K562 (cell line): ENCODE measurements around the gene GATA5. TPM values are rescaled to one million over a fixed set of nuclear protein-coding genes. Genes with fewer than 3 reads are reported as not detected.

Source experiments
- ATAC-seq: fragments of 200-7000 bp; cut with Tn5 transposase; 3 replicates; pipeline ENCODE4 v1.9.1; 2020; ENCODE audit warnings: moderate library complexity
- BruUV-seq: library from RNA; stranded (reverse); fragments of 400-500 nt; replicated peaks from 2 replicates; lab custom pipeline; 2021; lab: Mats Ljungman, UMichigan
- CTCF ChIA-PET: fragments of 300-600 bp; formaldehyde crosslinking; extraction: SDS; loops from one replicate; lab custom pipeline; 2021; ENCODE audit warnings: low intra/inter-chr PET ratio; lab: Yijun Ruan, JAX
- POLR2A ChIA-PET: fragments of 300-600, 350-650 bp; sonication (Branson Sonifier 250); formaldehyde crosslinking; extraction: SDS; loops from one replicate; lab custom pipeline; 2021; ENCODE audit warnings: antibody characterized with exemption, inconsistent platforms; lab: Yijun Ruan, JAX
- DNase-seq, 4 experiments: peaks; one replicate each; pipeline versions ENCODE4 v3.0.0 to v3.0.0-alpha.2; 2011 to 2018; ENCODE audit warnings: low spot score in 3 of 4, mixed read lengths in 3 of 4; ENCODE audit errors: extremely low read depth in 1 of 4
- FAIRE-seq: peaks from 2 replicates; lab custom pipeline; 2011; peaks lifted over from hg19 to GRCh38; lab: Jason Lieb, UNC
- H2AFZ ChIP-seq: 2 replicates; pipeline ENCODE4 v1.6.0; 2011; ENCODE audit warnings: low read depth, low read length, control low read depth, inconsistent platforms
- H3K27ac ChIP-seq: fragments of 200-600 bp; 3 replicates; pipeline ENCODE4 v1.8.0; 2011; ENCODE audit warnings: low read depth, mild to moderate bottlenecking, control low read depth, inconsistent platforms, low read length, moderate library complexity, mixed read lengths; ENCODE audit errors: extremely low read depth
- H3K27me3 ChIP-seq, 2 experiments: fragments of 300-600 bp in 1 of 2; 2 replicates in 1 of 2; 3 replicates in 1 of 2; pipeline versions ENCODE4 v1.6.0 to v1.8.0; 2011; ENCODE audit warnings: inconsistent platforms in 2 of 2, low read length in 2 of 2, mild to moderate bottlenecking in 1 of 2, mixed read lengths in 1 of 2, moderate library complexity in 1 of 2; ENCODE audit not compliant: control insufficient read depth in 2 of 2, insufficient read depth in 2 of 2
- H3K36me3 ChIP-seq: fragments of 300-600 bp; 3 replicates; pipeline ENCODE4 v1.8.0; 2011; ENCODE audit warnings: mild to moderate bottlenecking, low read length, inconsistent platforms; ENCODE audit not compliant: control insufficient read depth, insufficient read depth
- H3K4me1 ChIP-seq, 2 experiments: fragments of 200-600 bp in 1 of 2; replicated peaks in 1 of 2; 2 replicates in 1 of 2; 3 replicates in 1 of 2; pipeline versions ENCODE4 v1.5.1 to v1.8.0; 2011; ENCODE audit warnings: inconsistent platforms in 2 of 2, low read length in 2 of 2, mild to moderate bottlenecking in 1 of 2, mixed read lengths in 1 of 2, moderate library complexity in 1 of 2; ENCODE audit not compliant: control insufficient read depth in 2 of 2, insufficient read depth in 2 of 2
- H3K4me2 ChIP-seq: 2 replicates; pipeline ENCODE4 v1.6.1; 2011; ENCODE audit warnings: low read length, control low read depth, inconsistent platforms, mixed read lengths; ENCODE audit not compliant: insufficient read depth
- H3K4me3 ChIP-seq: fragments of 200-600 bp; sonication (generic), shearing (Covaris generic); 2 replicates; pipeline ENCODE4 v1.5.1; 2016; ENCODE audit warnings: control low read depth, inconsistent platforms
- H3K79me2 ChIP-seq: fragments of 200-600 bp; 3 replicates; pipeline ENCODE4 v1.8.0; 2011; ENCODE audit warnings: low read length, inconsistent platforms; ENCODE audit not compliant: control insufficient read depth, insufficient read depth
- H3K9ac ChIP-seq, 2 experiments: 2 replicates each; pipeline versions ENCODE4 v1.6.0 to v1.6.1; 2011; ENCODE audit warnings: low read depth in 2 of 2, low read length in 2 of 2, control low read depth in 1 of 2, inconsistent platforms in 1 of 2, mild to moderate bottlenecking in 1 of 2, mixed read lengths in 1 of 2; ENCODE audit not compliant: insufficient read depth in 1 of 2
- H3K9me1 ChIP-seq: one replicate; pipeline ENCODE4 v1.6.0; 2011; ENCODE audit warnings: inconsistent platforms, mild to moderate bottlenecking, low read length, moderate library complexity; ENCODE audit not compliant: control insufficient read depth, insufficient read depth
- H3K9me3 ChIP-seq: replicated peaks from 2 replicates; pipeline ENCODE4 v1.5.1; 2011; ENCODE audit warnings: low read depth, low read length, inconsistent platforms; ENCODE audit not compliant: control insufficient read depth, insufficient read depth
- H4K20me1 ChIP-seq: replicated peaks from 2 replicates; pipeline ENCODE4 v1.6.1; 2011; ENCODE audit warnings: low read length, inconsistent platforms, mixed read lengths; ENCODE audit not compliant: control insufficient read depth, insufficient read depth
- ATF7 ChIP-seq: fragments of 450-650 bp; IDR thresholded peaks from 2 replicates; pipeline ENCODE4 v1.7.1; 2014; ENCODE audit warnings: mild to moderate bottlenecking, moderate library complexity
- BRD9 ChIP-seq: fragments of 450-650 bp; IDR thresholded peaks from 2 replicates; pipeline ENCODE4 v1.6.1; 2018; ENCODE audit warnings: low read depth; ENCODE audit not compliant: partially characterized antibody
- CHD1 ChIP-seq: fragments of 200-600 bp; sonication (generic); IDR thresholded peaks from one replicate; pipeline ENCODE4 v1.6.1; 2012; ENCODE audit warnings: mild to moderate bottlenecking, moderate library complexity, low read length, inconsistent platforms
- CTBP1 ChIP-seq: fragments of 450-650 bp; IDR thresholded peaks from 2 replicates; pipeline ENCODE4 v1.6.1; 2016; ENCODE audit warnings: borderline replicate concordance
- FOXA3 ChIP-seq, 2 experiments: fragments of 450-650 bp in 1 of 2; sonication (generic) in 1 of 2; formaldehyde crosslinking; IDR thresholded peaks in 1 of 2; conservative IDR thresholded peaks in 1 of 2; 2 replicates each; pipeline versions ENCODE4 v1.4.0 to v1.8.0; 2020 to 2022; ENCODE audit warnings: mild to moderate bottlenecking in 2 of 2, missing genetic modification reagents in 1 of 2
- GABPA ChIP-seq: fragments of 200-800 bp; sonication (Bioruptor generic); conservative IDR thresholded peaks from 2 replicates; pipeline ENCODE4 v1.6.1; 2016; ENCODE audit warnings: low read depth, missing genetic modification characterization, missing compliant biosample characterization
- HLTF ChIP-seq: fragments of 450-650 bp; IDR thresholded peaks from 2 replicates; pipeline ENCODE4 v1.6.1; 2016
- KLF1 ChIP-seq: fragments of 450-650 bp; IDR thresholded peaks from 2 replicates; pipeline ENCODE4 v1.6.1; 2016; ENCODE audit warnings: missing genetic modification characterization, missing compliant biosample characterization
- RBBP5 ChIP-seq: fragments of 200-600 bp; sonication (generic); IDR thresholded peaks from 2 replicates; pipeline ENCODE4 v1.6.1; 2012; ENCODE audit warnings: borderline replicate concordance, mild to moderate bottlenecking, low read length, control low read depth, inconsistent platforms; ENCODE audit not compliant: insufficient read depth, poor library complexity, severe bottlenecking
- RBM39 ChIP-seq: fragments of 200-400 bp; formaldehyde crosslinking; optimal IDR thresholded peaks from 2 replicates; pipeline ENCODE3; 2018; ENCODE audit warnings: low read depth, low read length
- SMARCE1 ChIP-seq: fragments of 450-650 bp; IDR thresholded peaks from 2 replicates; pipeline ENCODE4 v1.7.1; 2016; ENCODE audit warnings: mild to moderate bottlenecking
- SRF ChIP-seq, 2 experiments: fragments of 250-450, 450-650 bp in 1 of 2; sonication (Bioruptor Pico) in 1 of 2; sonication (generic) in 1 of 2; formaldehyde crosslinking; IDR thresholded peaks; 2 replicates each; pipeline versions ENCODE4 v1.5.0 to v1.5.1; 2020 to 2022; ENCODE audit warnings: mild to moderate bottlenecking in 1 of 2, missing genetic modification reagents in 1 of 2
- TAL1 ChIP-seq: fragments of 450-650 bp; IDR thresholded peaks from 2 replicates; pipeline ENCODE4 v1.6.1; 2016; ENCODE audit warnings: mild to moderate bottlenecking
- TOE1 ChIP-seq, 2 experiments: fragments of 450-650 bp in 1 of 2; sonication (generic) in 1 of 2; formaldehyde crosslinking in 1 of 2; IDR thresholded peaks; 2 replicates each; pipeline versions ENCODE4 v1.7.1 to v1.8.0; 2016 to 2022; ENCODE audit warnings: borderline replicate concordance in 2 of 2, mild to moderate bottlenecking in 2 of 2, antibody characterized with exemption in 1 of 2, inconsistent platforms in 1 of 2, low read depth in 1 of 2, missing genetic modification reagents in 1 of 2, moderate library complexity in 1 of 2
- ZBTB17 ChIP-seq: fragments of 450-650 bp; formaldehyde crosslinking; IDR thresholded peaks from 2 replicates; pipeline ENCODE4 v1.4.0; 2020; ENCODE audit warnings: mild to moderate bottlenecking
- ZNF311 ChIP-seq: fragments of 250-450 bp; sonication (Bioruptor Pico); IDR thresholded peaks from 2 replicates; pipeline ENCODE4 v1.4.0; 2020; ENCODE audit warnings: mild to moderate bottlenecking, moderate library complexity
- ZNF583 ChIP-seq: fragments of 250-450 bp; sonication (Bioruptor Pico); IDR thresholded peaks from 2 replicates; pipeline ENCODE4 v1.4.0; 2020
- ZNF589 ChIP-seq: fragments of 200-800 bp; sonication (Bioruptor generic); IDR thresholded peaks from 2 replicates; pipeline ENCODE4 v1.6.1; 2016; ENCODE audit warnings: low read depth, missing genetic modification characterization, missing compliant biosample characterization
- WGBS: fragments of 100-300 bp; shearing (Covaris generic); methylation state at CpG from one replicate; pipeline ENCODE4 v1.1.6; 2016; ENCODE audit warnings: low coverage, mixed read lengths; ENCODE audit not compliant: insufficient coverage; ENCODE audit errors: missing lambda C conversion rate; 5-methylcytosine and 5-hydroxymethylcytosine counted together
- in situ Hi-C: fragments of 300-500 bp; cut with MboI; formaldehyde crosslinking; loops from 4 replicates; pipeline ENCODE4 v1.15.0; 2018; ENCODE audit warnings: inconsistent platforms, mixed read lengths
- intact Hi-C: fragments of 100-400 bp; cut with micrococcal nuclease; formaldehyde crosslinking; loops from 2 replicates; pipeline ENCODE4 v1.14.2; 2022
- polyA plus RNA-seq, 8 experiments: library from polyadenylated mRNA; depleted of rRNA in 4 of 8; stranded (reverse) in 5 of 8; unstranded in 3 of 8; fragments of >200 nt; fragmentation: Nextera tagmentation in 2 of 8; fragmentation: Illumina TruSeq in 1 of 8; extraction: Ambion mirVana in 2 of 8; extraction: Trizol in 1 of 8; gene quantifications; 2 replicates each; pipeline versions ENCODE4 v1.2.1 to v1.2.3, GENCODE V29; 2011 to 2014; ENCODE audit warnings: inconsistent platforms in 1 of 8, missing spikeins in 1 of 8
- total RNA-seq, 7 experiments: library from RNA; depleted of rRNA in 6 of 7; stranded (reverse); fragments of >200 nt in 6 of 7; fragmentation: Illumina TruSeq in 2 of 7; extraction: Trizol in 2 of 7; gene quantifications; 2 replicates each; pipeline versions ENCODE4 v1.2.1 to v1.2.3, GENCODE V29; 2011 to 2021; ENCODE audit warnings: low replicate concordance in 1 of 7
- TF ChIP-seq, protein P1 (sequence below): sonication (generic); formaldehyde crosslinking; IDR thresholded peaks from 2 replicates; pipeline ENCODE4 v1.8.0; 2022; ENCODE audit warnings: mild to moderate bottlenecking, missing genetic modification reagents, borderline replicate concordance

GATA5 gene
- total and polyA plus RNA-seq, 9 of the 15 experiments (the other 6 are each of a cell fraction or from before 2014, with no cell fraction given) = 0.09 to 0.57 (median 0.20) TPM; not detected in 3

DNA sequence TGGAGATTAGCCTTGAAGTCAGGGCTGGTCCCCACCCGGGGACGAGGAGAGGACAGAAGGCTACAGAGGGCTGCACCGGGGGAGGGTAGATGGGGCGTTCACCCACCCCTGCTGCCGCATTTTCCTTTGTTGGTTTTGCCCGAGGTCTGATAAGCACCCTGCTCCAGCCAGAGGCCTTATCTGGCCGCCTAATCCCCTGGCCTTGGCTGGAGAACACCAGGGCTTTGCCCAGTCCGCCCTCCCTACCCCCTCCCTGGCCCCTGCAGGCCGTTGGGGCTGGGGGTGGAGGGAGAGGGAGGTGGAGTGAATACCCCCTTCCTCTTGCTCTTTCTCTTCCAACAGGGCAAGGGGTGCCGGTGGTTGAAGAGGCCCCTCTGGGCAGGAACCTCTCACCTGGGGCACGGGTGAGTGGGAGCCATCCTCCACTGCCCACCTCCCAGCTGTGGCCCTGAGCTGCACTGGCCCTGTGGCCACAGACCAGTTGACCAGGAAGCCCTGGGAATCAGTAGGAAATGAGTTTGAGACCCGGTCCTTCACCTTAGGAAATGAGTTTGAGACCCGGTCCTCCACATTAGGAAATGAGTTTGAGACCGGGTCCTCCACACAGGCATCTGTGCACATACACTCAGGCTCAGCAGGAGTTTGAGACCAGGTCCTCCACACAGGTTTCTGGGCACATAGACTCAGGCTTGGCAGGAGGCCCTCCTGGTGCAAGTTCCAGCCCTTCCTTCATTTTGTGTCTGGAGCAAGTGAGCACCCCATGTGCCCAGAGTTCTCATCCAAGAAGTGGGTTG is 12.0 kb upstream of the GATA5 start:
- 8% methylated on average over 12 of the region's 14 CpGs for WGBS
- in situ Hi-C loops = no loop called here
- TF ChIP-seq BRD9 = no peak
- TF ChIP-seq ZBTB17 (CRISPR knock-in tag) = peak; percentile 27; the same call in 1 of the 2 replicates
- peak in 1 of 2 experiments; percentile 44; a peak in 1 of 4 replicates for TF ChIP-seq FOXA3 (CRISPR knock-in tag; conservative IDR thresholded peaks at IDR 0.05 in 1 of 2, IDR thresholded peaks at IDR 0.05 in 1 of 2)
- no peak for TF ChIP-seq GABPA (tag)
- no peak for TF ChIP-seq HLTF
- TF ChIP-seq ATF7 = peak; percentile 95
- TF ChIP-seq RBBP5 = peak; percentile 50
- TF ChIP-seq CTBP1 = peak; percentile 83
- TF ChIP-seq TAL1 = peak; percentile 64; the same call in 1 of the 2 replicates
- peak; percentile 56; the same call in 1 of the 2 replicates for TF ChIP-seq TOE1 (IDR thresholded peaks at IDR 0.05; ENCODE audit: borderline replicate concordance)
- TF ChIP-seq TOE1 (CRISPR knock-in tag; IDR thresholded peaks at IDR 0.05; ENCODE audit: borderline replicate concordance, low read depth) = no peak
- TF ChIP-seq SRF (CRISPR knock-in tag; IDR thresholded peaks at IDR 0.05) = no peak
- TF ChIP-seq KLF1 = no peak
- TF ChIP-seq, protein P1, sequence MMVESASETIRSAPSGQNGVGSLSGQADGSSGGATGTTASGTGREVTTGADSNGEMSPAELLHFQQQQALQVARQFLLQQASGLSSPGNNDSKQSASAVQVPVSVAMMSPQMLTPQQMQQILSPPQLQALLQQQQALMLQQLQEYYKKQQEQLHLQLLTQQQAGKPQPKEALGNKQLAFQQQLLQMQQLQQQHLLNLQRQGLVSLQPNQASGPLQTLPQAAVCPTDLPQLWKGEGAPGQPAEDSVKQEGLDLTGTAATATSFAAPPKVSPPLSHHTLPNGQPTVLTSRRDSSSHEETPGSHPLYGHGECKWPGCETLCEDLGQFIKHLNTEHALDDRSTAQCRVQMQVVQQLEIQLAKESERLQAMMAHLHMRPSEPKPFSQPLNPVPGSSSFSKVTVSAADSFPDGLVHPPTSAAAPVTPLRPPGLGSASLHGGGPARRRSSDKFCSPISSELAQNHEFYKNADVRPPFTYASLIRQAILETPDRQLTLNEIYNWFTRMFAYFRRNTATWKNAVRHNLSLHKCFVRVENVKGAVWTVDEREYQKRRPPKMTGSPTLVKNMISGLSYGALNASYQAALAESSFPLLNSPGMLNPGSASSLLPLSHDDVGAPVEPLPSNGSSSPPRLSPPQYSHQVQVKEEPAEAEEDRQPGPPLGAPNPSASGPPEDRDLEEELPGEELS = 0 out of 2 replicates have a peak, but pooled peaks have one; percentile 56
- TF ChIP-seq RBM39 = no peak
- TF ChIP-seq CHD1 = peak; percentile 34
- TF ChIP-seq ZNF311 (CRISPR knock-in tag) = peak; percentile 55; the same call in 1 of the 2 replicates
- no peak for TF ChIP-seq ZNF589
- TF ChIP-seq SMARCE1 = peak; percentile 87
- TF ChIP-seq ZNF583 (CRISPR knock-in tag) = peak; percentile 55; the same call in 1 of the 2 replicates

More for the DNA sequence above, 12.0 kb upstream of the GATA5 start:
- Histone ChIP-seq H3K4me3 (no peak overlapping the region), H3K4me1 (peaks cover 54 to 83% of the 10 kb centered on the region in 2 experiments), H3K9ac (peak overlapping the region; percentile 36 to 72; a peak in 3 of 4 replicates), H2AFZ (peak overlapping the region; percentile 87), H3K36me3 (no peaks in the 10 kb centered on the region), H3K27ac (peak overlapping the region; percentile 61), H3K27me3 (no peaks in the 10 kb centered on the region), H3K9me1 (no peaks in the 10 kb centered on the region), H3K79me2 (no peaks in the 10 kb centered on the region), H3K9me3 (no peaks in the 10 kb centered on the region), H3K4me2 (peak overlapping the region; percentile 65), H4K20me1 (no peaks in the 10 kb centered on the region)
- POLR2A ChIA-PET = interaction anchor here (1.7 kb wide), 1 partner anchor 9 kb away, joined by 5 read pairs; no protein-coding TSS in a partner anchor
- intact Hi-C loops = loop anchor here (5.0 kb wide), 1 partner anchor 80 kb away; the partner anchor contains the start of gene CABLES2
- peak; percentile 88 to 93 (median 89) for DNase-seq
- peak; percentile 78 for ATAC-seq
- BruUV-seq = no TSS peak
- CTCF ChIA-PET = interaction anchor here (0.6 kb wide), 1 partner anchor 9 kb away, joined by 6 read pairs; no protein-coding TSS in a partner anchor
- FAIRE-seq = peak; percentile 98
